Chondrocyte (in vitro differentiated cells): ENCODE results near the gene NME4. TPM values are rescaled to one million over a fixed set of nuclear protein-coding genes. Genes with fewer than 3 reads are reported as not detected.

ENCODE experiments used
- DNase-seq: peaks from one replicate; pipeline ENCODE4 v3.0.0; 2021; ENCODE audit warnings: mixed read lengths, low spot score
- H3K27ac Mint-ChIP-seq: one replicate; pipeline ENCODE4 v1.8.0; 2021; ENCODE audit warnings: mild to moderate bottlenecking, moderate library complexity, mixed read lengths; ENCODE audit not compliant: unreplicated experiment
- H3K27me3 Mint-ChIP-seq: 2 replicates; pipeline ENCODE4 v1.8.0; 2021; ENCODE audit warnings: low read depth, mixed read lengths
- H3K36me3 Mint-ChIP-seq: 2 replicates; pipeline ENCODE4 v1.8.0; 2021; ENCODE audit warnings: low read depth, mixed read lengths
- H3K4me1 Mint-ChIP-seq: 2 replicates; pipeline ENCODE4 v1.8.0; 2021; ENCODE audit warnings: low read depth, mild to moderate bottlenecking, mixed read lengths
- H3K4me3 Mint-ChIP-seq: one replicate; pipeline ENCODE4 v1.8.0; 2021; ENCODE audit warnings: mild to moderate bottlenecking, moderate library complexity, mixed read lengths; ENCODE audit not compliant: unreplicated experiment
- H3K9me3 Mint-ChIP-seq: 2 replicates; pipeline ENCODE4 v1.8.0; 2021; ENCODE audit warnings: low read depth, mixed read lengths
- CTCF ChIP-seq: fragments of 200-600 bp; sonication (generic); IDR thresholded peaks from 2 replicates; pipeline ENCODE4 v1.5.0; 2021; ENCODE audit warnings: antibody characterized with exemption, mild to moderate bottlenecking, moderate library complexity
- total RNA-seq: library from RNA; stranded (reverse); gene quantifications from 3 replicates; pipeline ENCODE4 v1.2.1, GENCODE V29; 2021

The NME4 gene
- total RNA-seq, 1 donor from 2014 or later = 231 TPM

- Mint-ChIP-seq H3K4me1 (peaks cover 27% of the 10 kb centered on the region), H3K36me3 (peaks cover 3% of the 10 kb centered on the region), H3K27ac (peak overlapping the region; percentile 87), H3K4me3 (peak overlapping the region; percentile 63), H3K27me3 (no peaks in the 10 kb centered on the region), H3K9me3 (no peaks in the 10 kb centered on the region)
- no peak for TF ChIP-seq CTCF
- peak; percentile 91 for DNase-seq
These were observed 1.8 kb downstream of the NME4 start for GRCh38 chr16:398561-399339.

- DNase-seq = peak; percentile 77
- peaks cover 3% of the 10 kb centered on the region for H3K36me3 Mint-ChIP-seq
- no peaks in the 10 kb centered on the region for H3K9me3 Mint-ChIP-seq
- H3K27ac Mint-ChIP-seq = no peak overlapping the region
- peaks cover 27% of the 10 kb centered on the region for H3K4me1 Mint-ChIP-seq
- TF ChIP-seq CTCF = no peak
- H3K4me3 Mint-ChIP-seq = no peak overlapping the region
- no peaks in the 10 kb centered on the region for H3K27me3 Mint-ChIP-seq
These were observed 2.5 kb downstream of the NME4 start for GRCh38 chr16:399340-400019.

GRCh38 chr16:400061-400591 lies 3.1 kb downstream of the NME4 start:
- H3K27ac Mint-ChIP-seq = peak overlapping the region; percentile 86
- H3K27me3 Mint-ChIP-seq = no peaks in the 10 kb centered on the region
- H3K4me1 Mint-ChIP-seq = peaks cover 27% of the 10 kb centered on the region
- H3K9me3 Mint-ChIP-seq = no peaks in the 10 kb centered on the region
- H3K36me3 Mint-ChIP-seq = peaks cover 3% of the 10 kb centered on the region
- peak overlapping the region; percentile 82 for H3K4me3 Mint-ChIP-seq
- TF ChIP-seq CTCF = no peak
- peak; percentile 79 for DNase-seq

- peak within 1 kb of the TSS; percentile 86 for H3K4me3 Mint-ChIP-seq
- no peaks in the 10 kb centered on the region for H3K27me3 Mint-ChIP-seq
These were observed 4.7 kb downstream of the NME4 start, which contains the start of gene DECR2 for GRCh38 chr16:401468-402348. TSS of gene DECR2 (plus strand) at chr16:401885. CDS start at chr16:401964, 79 bp downstream.

More at GRCh38 chr16:401468-402348, 4.7 kb downstream of the NME4 start, which contains the start of gene DECR2:
- peak; percentile 96 for DNase-seq
- Mint-ChIP-seq H3K27ac (peak within 1 kb of the TSS; percentile 94), H3K36me3 (peaks cover 3% of the 10 kb centered on the region), H3K4me1 (peaks cover 19% of the 10 kb centered on the region), H3K9me3 (no peaks in the 10 kb centered on the region)
- TF ChIP-seq CTCF = peak; percentile 78
